CD4-positive, alpha-beta T cell treated with Interferon gamma for 1 hour (primary cell): ENCODE measurements around the gene UEVLD.

Experiments
- DNase-seq: peaks from one replicate; pipeline ENCODE4 v3.0.0-alpha.2; 2020

UEVLD gene

DNA sequence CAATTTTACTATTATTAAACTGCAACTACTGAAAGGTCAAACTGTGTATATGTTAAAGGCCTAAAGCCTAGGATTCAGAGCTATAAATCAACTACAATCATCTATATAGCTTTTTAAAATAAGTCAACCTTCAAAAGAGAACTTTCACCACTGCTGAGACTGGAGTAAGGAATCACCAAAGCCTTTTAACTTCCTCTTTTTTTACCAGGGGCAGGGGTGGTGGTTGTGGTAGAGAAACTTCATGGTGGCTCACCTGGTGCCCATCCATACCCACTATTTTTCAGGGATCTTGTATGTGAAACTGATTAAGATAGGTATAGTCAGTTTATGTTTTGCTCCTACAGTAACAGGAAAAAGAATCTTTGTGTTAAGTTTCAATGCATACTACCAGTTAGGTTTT is 93.3 kb downstream of the UEVLD start:
- DNase-seq = no peak

DNA sequence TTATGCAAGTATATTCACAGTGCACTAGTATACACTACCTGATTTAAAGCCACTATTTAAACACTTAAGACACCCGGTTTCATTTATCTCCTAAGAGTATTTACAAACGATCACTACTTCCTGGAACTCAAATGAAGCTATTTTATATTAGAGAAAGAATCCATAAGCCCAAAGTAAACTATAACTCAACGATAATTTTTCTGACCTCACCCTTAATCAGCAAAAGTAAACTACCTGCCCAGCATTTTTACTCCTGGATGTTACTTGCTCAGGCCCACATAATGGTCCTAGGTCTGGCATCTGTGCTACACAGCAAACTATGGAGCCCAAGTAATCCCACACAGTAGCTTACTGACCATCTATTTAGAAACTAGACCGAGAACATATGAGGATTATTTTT is 95.2 kb downstream of the UEVLD start:
- no peak for DNase-seq

DNA sequence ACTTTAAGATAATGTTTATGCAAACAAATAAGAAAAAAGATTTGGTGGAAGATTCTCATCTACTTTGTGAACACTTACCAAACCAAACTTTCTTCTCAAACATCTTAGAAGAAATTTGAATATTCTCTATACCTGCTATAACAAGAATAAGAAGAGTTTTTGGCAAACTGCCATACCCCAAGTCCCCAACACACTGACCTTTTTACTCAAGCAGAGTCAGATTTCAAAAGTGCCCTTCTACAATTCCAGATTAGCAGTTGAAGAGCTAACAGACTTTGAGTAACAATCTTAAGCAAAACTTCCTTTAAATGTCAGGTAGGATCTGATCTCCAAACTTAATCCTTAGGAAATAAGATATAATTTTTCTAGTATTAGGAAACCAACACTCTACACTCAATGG is 95.6 kb downstream of the UEVLD start:
- no peak for DNase-seq

DNA sequence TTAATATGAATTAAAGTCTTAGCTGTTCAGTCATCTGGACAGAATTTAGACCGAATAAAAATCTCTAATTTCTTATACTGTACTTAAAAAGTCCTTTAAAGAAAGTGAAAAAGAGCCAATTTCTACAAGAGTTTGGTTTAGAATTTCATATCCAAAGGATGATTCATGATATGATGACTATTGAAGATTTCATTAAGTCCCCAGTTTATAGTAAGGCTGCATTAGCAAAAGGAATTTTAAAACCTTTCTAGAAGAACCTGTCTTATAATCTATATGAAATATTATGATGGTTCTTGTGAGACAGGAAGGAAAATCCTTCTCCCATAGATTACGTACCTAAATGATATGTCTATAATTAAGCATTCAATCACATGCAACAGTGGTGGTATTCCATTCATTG is 96.6 kb downstream of the UEVLD start:
- no peak for DNase-seq

DNA sequence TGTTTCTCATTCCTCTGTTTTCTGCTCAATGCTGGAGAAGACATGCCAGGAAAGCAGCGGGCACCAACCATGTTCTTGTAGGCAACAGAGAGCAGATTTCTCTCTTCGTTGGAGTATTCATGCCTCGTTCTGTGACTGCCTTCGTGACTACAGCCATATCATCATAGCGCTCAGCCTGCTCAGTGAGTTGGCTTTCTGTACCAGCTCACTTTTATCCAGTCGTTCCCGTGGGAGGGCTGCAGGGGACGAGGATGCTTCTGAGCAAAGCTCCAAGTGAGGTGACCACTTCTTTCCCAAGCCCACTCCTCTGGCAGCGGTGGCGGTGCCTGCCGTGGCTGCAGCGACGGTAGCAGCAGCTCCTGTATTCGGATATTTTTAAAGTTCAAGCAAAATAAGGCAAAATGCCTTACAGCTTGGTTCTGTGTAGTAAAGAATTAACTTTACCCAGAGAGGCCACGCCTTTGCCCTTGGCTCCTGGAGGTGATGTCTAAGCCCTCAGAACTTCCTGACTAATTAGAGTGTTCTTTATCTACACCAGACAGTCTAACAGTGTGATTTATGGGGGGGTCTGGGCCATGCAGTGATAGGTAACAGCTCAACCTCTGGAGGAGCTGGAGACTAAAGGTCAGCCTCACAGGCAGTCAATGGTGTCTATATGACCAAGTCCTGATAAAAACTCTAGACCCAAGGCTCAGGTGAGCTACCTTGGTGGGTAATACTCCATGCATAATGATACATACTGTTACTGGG is 97.6 kb downstream of the UEVLD start:
- DNase-seq = no peak

- DNase-seq = no peak
Measured at GRCh38 chr11:18490319-18490718, 98.2 kb downstream of the UEVLD start.

- no peak for DNase-seq
Measured at GRCh38 chr11:18485913-18486528, 102.5 kb downstream of the UEVLD start.
